Inflammatory macrophage treated with lipopolysaccharide for 4 hours (primary cell): ENCODE data around the gene ZNF646.

ENCODE experiments used
- DNase-seq: peaks from one replicate; pipeline ENCODE4 v3.0.0-alpha.2; 2020

ZNF646 gene

DNA sequence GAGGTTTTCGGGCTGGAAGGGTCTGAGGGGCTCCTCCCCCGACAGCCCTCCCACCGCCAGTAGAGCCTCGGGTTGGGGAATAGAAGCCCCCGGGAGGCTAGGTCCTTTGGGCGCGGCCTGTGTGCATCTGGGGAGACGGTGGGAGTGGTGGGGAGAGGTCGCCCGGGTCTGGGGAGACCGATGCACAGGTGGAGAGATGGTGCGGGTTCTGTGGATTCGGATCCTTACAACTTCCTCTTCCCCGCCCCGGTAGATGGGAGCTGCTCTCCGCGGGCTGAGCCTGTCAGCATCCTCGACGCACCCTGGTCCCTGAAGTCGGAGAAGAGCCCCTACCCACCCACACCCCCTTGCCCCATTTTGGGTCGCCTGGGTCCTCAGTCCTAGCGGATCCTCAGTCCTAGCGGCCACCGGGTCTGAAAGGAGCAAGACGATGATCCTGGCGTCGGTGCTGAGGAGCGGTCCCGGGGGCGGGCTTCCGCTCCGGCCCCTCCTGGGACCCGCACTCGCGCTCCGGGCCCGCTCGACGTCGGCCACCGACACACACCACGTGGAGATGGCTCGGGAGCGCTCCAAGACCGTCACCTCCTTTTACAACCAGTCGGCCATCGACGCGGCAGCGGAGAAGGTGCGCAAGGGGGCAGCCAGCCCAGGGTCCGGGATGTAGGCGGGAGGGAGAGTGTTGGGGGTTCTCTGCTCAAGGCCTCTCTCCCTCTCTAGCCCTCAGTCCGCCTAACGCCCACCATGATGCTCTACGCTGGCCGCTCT lies 34.8 kb downstream of the ZNF646 start:
- no peak for DNase-seq

DNA sequence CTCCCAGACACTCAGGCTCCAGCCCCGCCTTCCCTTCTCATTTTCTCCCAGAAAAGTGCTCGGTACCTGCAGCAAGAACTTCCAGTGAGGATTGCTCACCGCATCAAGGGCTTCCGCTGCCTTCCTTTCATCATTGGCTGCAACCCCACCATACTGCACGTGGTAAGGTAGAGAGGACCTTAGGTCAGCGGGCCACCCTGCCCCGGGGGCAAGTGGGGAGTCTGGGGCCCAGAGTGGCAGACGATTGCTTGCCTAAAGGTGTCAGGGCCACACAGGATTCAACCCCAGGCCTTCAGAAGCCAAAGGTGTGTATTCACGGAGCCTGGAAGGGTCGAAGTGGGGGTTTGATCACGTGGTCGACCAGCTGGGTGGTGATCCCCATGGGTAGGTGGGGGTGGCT lies 35.4 kb downstream of the ZNF646 start:
- DNase-seq = no peak

DNA sequence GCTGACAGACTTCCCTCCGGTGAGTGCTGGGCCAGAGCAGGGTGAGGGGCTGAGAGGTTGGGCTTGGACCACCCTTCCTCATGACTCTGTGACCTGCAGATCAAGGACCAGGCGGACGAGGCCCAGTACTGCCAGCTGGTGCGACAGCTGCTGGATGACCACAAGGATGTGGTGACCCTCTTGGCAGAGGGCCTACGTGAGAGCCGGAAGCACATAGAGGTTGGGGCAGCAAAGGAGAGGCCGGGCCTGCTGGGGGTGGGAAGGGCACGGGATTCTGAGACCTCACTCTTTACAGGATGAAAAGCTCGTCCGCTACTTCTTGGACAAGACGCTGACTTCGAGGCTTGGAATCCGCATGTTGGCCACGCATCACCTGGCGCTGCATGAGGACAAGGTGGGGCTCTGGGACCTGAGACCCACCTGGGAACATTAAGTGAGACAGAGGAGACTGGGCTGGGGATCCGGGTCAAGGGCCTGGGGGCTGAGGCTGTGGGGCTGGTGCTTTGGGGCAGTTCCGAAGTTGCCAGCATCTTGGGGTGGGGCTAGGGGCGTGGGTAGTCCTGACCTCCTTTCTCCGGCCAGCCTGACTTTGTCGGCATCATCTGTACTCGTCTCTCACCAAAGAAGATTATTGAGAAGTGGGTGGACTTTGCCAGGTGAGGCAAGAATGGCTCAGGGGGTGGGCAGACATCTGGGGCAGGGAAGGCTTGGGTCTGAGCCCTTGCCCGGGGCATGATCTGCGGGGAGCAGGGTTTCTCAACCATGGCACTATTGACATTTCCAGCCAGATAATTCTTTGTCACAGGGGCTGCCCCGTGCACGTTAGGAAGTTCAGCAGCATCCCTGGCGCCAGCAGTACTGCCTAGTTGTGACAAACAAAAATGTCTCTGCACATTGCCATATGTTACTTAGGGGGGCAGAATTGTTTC lies 36.1 kb downstream of the ZNF646 start:
- no peak for DNase-seq

DNA sequence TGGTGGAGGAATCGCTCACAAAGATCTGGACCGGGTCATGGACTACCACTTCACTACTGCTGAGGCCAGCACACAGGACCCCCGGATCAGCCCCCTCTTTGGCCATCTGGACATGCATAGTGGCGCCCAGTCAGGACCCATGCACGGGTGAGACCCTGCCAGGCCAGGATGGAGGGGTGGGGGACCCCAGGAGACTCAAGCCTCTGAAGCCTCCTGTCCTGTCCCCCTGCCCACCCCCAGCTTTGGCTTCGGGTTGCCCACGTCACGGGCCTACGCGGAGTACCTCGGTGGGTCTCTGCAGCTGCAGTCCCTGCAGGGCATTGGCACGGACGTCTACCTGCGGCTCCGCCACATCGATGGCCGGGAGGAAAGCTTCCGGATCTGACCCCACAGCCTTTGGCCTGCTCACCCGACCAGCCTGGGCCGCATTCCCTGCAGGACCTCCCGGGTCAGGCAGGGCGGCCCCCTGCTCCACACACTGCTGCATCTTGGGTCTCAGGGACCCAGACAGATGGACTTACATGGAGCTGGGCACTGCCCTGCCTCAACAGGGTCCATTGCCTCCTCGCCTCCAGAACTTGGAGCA lies 37.8 kb downstream of the ZNF646 start:
- no peak for DNase-seq

DNA sequence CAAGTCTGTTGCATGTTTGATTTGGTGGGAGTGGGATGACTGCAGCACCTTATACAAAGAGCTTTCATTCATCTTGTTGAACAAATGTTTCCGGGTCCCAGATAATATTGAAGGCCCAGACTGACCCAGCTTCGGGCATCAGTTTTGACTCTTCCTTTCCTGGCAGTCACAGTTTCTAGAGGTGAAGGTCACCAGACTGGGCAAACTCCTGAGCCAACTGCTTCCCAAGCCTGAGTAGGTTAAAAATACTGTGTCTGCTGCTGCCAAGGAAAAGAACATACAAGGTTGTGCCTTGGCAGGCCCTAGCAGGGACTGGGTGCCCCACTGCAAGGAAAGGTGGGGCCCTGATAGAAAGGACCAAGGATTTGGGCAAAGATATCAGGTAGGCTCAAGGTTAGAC lies 38.5 kb downstream of the ZNF646 start:
- DNase-seq = no peak

DNA sequence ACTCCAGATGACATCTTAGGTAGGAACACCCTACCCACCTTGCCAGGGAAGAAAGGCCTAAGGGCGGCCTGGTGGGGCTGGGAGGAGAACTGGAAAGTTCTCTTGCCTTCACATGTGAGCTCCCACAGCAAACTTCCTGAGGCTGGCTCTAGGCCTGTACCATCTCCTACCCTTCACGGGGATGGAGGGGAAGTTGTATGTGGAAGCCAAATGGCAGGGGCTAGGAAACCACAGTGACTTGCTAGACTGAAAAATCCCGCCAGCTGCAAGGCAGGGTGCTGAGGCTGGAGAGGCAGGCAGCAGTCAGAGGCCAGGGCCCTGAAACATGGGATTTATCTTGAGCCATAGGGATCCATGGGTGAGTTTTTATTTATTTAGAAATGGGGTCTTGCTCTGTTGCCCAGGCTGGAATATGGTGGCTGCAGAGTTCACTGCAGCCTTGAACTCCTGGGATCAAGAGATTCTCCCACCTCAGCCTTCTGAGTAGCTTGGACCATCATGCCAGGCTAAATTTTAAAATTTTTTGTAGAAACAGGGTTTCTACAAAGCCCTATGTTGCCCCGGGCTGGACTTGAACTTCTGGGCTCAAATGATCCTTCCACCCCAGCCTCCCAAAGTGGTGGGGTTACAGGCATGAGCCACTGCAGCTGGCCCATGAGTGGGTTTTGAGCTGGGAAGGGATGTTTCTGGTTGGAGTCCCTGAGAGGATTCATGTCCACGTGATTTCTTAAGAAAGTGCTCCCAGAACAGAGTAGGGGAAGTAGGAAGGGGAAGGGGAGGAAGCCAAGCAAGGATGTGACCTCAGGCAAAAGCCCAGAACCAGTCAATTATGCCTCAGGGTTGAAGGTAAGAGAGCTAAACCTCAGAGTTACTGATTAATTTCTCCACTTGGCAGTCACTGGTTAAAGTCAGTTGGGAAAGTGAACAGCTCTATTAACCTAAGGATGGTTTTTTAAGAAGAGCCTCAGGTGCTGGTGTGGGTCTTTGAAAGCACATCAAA lies 39.2 kb downstream of the ZNF646 start:
- peak; percentile 91 for DNase-seq

DNA sequence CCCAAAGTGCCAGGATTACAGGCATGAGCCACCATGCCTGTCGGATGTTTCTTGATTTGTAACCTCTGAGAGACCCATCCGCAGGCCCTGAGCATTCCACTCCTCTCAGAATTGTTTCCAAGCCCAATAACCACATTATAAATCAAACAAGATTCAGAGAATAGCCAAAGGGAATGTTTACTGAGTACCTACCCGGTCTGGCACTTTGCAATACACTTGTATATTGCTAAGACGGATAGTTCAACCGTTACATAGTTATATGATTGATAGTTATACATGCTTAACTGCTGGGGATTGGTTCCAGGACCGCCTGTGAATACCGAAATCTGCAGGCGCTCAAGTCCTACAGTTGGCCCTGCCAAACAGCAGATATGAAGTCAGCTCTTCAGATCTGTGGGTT lies 40.2 kb downstream of the ZNF646 start:
- no peak for DNase-seq

DNA sequence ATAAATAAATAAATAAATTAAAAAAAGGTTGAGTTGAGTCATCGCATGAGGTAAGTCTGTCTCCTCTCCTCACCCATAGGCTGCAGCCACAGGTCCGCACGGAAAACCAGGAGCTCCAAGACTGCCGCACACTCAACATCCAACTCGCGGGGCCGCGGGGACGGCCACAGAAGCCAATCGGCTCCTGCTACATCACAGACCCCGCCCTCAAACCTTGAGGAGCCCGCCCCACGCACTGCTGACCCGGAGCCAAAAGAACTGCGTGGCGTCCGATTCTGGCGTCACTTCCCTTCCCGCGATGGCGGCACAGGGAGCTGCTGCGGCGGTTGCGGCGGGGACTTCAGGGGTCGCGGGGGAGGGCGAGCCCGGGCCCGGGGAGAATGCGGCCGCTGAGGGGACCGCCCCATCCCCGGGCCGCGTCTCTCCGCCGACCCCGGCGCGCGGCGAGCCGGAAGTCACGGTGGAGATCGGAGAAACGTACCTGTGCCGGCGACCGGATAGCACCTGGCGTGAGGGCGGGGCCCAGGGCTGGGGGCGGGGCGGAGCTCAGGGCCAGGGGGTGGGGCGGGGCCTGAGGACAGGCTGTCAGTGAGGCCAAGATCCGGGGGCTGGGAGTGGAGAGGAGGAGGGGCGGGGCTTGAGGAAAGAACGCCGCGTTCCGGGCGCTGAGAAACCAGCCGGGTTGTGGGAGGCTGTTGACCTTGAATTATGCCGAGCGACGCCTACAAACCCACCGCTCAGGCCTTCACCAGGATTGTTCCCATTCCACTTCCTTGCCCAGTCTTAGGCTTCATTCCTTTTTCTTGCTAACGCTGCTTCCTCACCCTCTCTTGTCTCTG lies 43.4 kb downstream of the ZNF646 start, which contains the start of gene KAT8:
Gene KAT8, plus strand, starts transcription at position 281 of the 839 bp plus-strand sequence. Its CDS starts 18 bp downstream, at position 299.
- DNase-seq = peak; percentile 99

DNA sequence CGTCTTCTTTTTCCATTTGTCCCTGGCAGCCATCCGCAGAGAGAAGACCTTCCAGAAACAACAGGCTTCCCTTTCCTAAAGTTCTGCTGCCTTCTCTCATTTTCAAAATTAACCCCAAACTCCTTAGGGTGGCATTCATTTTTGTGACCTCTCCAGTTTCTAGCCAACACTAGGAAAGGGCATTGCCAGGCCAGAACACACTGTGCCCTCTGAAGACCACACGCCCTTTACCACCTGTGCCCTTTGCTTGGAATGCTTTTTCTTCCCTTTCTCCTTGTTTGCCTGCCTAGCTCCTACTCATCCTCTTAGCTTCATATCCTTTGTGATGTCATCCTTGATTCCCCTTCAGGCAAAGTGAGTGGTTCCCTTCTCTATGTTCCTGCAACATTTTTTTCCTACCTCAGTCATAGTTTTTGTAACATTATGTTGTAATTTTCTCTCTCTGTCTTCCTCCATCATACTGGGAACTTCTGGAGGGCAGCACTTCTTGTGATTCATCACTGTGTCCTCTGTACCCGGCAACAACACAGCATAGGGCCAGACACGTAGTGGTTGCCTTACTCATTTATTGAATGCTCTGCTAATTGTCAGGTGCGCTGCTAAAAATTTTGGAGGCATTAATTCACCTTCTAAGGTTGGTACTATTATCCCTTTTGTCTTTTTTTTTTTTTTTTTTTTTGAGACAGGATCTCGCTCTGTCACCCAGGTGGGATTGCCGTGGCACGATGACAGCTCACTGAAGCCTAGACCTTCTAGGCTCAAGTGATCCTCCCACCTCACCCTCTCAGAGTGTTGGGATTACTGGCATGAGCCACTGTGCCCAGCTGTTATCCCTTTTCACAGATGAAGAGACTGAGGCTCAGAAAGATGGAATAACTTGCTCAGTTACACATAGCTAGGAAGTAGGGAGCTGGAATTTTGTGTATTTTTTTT lies 44.3 kb downstream of the ZNF646 start:
- DNase-seq = peak; percentile 94

DNA sequence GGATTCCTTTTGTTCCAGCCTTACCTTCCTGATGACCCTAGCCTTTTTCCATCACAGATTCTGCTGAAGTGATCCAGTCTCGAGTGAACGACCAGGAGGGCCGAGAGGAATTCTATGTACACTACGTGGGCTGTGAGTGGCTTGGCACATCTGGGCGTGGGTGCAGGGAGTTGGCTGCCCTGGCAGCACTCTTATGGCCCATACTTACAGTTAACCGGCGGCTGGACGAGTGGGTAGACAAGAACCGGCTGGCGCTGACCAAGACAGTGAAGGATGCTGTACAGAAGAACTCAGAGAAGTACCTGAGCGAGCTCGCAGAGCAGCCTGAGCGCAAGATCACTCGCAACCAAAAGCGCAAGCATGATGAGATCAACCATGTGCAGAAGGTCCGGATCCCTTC lies 45.9 kb downstream of the ZNF646 start:
- no peak for DNase-seq

DNA sequence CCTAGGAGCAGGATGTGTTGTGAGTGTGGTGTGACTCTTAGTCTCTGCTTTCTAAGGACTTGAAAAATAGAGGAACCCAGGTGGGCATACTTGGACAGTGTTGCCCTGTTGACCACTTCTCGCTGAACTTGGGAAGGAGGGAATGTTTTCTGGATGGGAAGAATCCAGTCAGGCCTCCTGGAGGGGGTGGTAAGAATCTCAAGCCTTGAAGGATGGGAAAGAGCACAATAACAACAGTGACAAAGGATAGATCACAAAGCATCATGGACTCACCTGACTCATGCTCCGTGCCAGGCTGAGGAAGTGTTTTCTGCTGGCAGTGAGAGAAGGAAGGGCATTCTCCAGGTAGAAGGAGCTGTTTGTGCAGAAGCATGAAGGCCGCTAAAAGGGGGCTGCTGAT lies 51.6 kb downstream of the ZNF646 start:
- DNase-seq = no peak

DNA sequence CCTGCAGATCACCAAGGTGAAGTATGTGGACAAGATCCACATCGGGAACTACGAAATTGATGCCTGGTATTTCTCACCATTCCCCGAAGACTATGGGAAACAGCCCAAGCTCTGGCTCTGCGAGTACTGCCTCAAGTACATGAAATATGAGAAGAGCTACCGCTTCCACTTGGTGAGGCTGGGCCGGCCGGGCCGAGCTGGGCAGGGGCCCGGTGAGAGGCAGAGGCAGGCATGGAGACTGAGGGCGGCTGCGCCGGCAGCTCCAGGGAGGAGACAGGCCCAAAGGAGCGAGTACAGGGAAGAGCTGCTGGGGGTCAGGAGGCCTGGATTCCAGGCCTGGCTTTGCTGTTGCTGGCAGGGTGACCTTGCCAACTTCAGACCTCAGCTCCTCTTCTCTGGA lies 53.0 kb downstream of the ZNF646 start:
- DNase-seq = no peak

DNA sequence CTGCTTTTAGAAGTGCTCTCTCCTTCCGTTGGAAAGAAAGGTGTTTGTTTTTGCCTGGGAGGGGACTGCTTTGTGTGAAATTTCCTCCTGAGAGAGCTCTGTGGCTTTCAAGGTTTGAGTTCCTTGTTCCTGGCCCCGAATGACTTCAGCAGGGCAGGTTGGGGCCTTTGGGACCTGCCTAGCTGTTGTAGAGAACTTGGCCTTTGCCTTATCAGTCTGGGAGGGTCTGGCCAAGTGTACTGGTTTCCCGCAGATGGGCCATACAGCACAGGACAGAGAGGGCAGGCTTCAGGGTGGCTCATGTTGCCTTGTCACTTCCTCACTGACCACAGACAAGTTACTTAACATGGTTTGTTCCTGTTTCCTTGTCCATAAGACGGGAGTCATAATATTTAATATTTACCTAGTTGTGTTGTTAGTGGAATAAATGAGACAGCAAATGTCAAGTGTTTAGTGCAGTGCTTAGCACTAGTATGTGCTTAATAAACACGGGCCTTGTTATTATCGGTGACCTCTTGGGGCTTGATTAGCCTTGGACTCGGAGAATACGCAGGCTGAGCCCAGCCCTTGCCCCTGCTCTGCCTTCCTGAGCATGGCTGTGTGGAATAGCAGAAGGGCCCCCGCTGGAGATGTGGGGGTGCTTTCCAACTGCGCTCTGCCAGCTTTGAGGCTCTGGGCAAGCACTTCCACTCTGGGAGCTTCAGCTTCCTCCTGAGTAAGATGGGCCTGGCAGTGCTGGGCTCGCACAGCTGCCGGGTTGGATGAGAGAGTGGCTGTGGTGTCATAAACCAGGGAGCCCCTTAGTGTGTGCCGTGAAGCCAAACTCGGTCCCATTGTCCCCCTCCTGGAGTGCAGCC lies 54.7 kb downstream of the ZNF646 start:
- peak; percentile 93 for DNase-seq

DNA sequence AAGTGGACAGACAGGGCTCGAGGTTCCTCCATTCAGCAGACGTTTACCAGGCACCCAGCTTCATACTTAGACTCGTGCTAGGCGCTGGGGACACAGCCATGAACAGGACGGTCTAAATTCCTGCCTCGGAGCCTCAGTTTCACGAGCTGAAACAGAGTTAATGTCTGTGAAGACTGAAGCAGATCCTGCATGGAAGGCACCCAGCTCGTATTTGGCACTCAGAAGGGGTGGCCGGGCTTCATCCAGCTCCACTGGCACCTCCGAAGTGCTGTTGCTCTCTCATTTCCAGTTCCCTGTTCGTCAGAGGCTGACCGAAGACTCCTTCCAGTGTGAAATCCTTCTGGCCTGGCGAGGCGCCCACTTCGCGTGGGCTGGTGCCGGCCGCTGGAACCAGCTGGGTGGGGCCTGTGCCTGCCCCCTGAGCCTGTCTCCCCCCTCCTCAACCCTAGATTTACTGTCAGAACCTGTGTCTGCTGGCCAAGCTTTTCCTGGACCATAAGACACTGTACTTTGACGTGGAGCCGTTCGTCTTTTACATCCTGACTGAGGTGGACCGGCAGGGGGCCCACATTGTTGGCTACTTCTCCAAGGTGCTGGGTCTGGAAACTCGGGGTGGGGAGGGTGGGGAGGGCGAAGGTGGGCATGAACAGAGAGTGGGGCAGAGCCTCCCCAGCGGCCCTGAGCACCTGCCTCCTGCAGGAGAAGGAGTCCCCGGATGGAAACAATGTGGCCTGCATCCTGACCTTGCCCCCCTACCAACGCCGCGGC lies 55.5 kb downstream of the ZNF646 start:
- peak; percentile 83 for DNase-seq

DNA sequence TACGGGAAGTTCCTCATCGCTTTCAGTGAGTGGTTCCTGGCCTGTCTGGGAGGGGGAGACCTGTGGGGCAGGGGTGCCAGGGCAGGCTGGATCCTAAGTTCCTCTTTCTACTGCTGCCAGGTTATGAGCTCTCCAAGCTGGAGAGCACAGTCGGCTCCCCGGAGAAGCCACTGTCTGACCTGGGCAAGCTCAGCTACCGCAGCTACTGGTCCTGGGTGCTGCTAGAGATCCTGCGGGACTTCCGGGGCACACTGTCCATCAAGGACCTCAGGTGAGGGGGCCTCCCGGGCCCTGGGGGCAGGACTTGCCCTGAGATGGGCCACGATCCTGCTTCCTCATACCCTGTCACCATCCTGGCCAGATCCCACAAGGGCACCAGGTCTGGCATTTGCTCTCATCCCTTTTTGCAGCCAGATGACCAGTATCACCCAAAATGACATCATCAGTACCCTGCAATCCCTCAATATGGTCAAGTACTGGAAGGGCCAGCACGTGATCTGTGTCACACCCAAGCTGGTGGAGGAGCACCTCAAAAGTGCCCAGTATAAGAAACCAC lies 56.2 kb downstream of the ZNF646 start:
- DNase-seq = peak; percentile 80

DNA sequence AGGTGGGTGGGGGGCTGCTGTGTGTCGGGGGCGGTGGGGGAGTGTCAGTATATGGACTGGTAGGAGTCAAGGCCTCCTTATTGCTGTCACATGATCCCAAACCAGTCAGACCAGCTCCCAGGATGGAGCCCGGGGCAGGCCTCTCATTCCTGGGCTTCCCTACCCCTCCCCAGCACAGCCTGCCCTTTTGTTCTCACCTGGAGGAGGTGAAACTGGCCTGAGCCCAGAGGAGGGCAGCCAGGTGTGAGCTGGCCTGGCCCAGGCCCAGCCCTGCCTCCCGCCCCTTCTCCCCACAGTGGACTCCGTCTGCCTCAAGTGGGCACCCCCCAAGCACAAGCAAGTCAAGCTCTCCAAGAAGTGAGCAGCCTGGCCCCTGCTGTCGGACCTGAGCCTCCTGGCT lies 56.7 kb downstream of the ZNF646 start:
- DNase-seq = no peak

DNA sequence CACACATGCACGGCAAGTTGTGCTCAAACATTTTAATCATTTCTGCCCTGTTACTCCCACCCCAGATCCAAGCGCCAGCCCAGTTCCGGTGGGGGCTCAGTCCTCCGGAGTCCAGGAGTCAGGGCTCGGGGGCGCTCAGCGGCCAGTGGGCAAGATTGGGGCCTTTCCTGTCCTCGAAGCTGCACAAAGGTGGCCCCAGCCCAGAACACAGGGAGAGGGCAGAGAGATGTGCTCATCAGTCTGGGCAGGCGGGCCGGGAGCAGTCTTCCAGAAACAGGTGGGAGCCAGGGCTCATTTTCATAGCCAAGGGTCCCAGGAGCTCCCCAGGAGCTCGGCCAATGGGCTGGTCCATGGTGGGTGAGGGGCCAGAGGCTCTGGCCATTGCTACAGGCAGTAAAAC lies 57.2 kb downstream of the ZNF646 start:
- DNase-seq = no peak

DNA sequence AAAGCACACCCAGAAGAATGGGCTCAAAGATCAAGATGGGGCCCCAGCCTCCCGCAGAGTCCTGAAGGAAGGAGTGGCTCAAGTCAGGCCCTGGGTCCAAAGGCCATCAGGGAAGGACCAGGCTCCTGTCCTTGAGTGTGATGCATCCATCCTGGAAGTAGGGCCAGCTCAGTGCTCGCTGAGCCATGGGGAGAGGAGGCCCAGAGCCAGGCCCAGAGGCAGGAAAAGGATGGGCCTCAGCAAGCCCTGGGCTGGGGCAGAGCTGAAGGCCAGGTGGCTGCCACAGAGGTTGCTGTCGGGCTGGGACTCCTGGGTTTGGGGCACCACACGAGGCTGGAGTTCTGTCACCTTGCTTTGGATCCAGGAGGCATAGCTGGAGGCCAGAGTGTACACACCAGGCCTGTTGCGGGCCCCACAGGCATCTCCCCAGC lies 57.6 kb downstream of the ZNF646 start:
- DNase-seq = no peak
